ENCODE results near the gene ZCCHC17.

The ZCCHC17 gene

DNA sequence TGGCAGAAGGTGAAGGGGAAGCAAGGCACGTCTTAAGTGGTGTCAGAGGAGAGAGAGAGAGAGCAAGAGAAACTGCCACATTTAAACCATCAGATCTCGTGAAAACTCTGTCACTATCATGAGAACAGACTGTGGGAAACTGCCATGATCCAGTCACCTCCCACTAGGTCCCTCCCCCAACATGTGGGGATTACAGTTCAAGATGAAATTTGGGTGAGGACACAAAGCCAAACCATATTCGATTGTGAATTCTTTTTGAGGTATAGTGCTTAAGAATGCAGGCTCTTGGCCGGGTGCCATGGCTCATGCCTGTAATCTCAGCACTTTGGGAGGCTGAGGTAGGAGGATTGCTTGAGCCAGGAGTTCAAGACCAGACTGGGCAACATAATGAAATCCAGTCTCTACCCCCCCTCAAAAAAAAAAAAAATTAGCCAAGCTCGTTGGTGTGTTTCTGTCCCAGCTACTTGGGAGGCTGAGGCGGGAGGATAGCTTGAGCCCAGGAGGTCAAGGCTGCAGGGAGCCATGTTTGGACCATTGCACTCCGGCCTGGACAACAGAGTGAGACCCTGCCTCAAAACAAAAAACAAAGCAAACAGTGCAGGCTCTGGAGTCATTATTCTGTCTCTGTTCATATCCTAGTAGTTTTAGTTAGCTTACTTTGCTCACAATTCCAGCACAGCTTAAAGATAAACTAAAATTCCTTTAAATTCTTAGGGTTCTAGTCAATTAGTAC, 6.0 kb downstream of the ZCCHC17 start:
- no peak for FAIRE-seq
- DNase-seq (ENCODE audit: extremely low spot score, insufficient read length, low read depth), result no peak

DNA sequence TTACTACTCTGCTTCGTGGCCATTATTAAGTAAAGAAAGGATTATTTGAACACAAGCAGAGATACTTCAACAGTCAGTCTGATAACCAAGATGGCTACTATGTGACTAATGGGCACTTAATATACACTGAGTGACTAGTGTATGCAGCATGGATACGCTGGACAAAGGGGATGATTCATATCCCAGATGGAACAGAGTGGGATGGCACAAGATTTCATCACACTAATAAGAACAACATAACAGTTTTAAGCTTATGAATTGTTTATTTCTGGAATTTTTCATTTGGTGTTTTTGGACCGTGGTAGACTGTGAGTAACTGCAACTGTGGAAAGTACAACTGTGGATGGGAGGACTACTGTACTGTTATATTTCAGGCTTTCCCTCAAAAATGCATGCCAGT, 9.4 kb downstream of the ZCCHC17 start:
- FAIRE-seq, result no peak

DNA sequence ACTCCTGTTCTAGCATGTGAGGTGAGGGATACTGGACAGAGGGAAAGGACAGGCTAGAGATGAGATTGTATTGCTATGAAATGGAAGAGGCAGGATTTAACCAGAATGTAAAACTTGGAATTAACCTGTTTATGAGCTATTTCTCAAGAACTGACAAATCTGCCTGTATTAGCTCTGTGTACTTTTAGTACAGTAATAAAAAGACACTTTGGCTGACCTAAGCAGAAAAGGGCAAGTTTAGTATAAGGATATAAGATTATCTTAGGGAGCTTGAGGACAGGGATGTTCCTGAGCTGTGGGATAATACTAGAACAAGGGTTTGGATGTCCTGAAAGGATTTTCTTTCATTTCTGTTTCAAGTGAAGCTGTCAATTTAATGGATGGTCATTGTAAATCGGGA, 11.2 kb downstream of the ZCCHC17 start:
- no peak for DNase-seq (ENCODE audit: extremely low spot score, insufficient read length, low read depth)
- FAIRE-seq, result no peak

More for the DNA sequence above, 9.4 kb downstream of the ZCCHC17 start:
- DNase-seq (ENCODE audit: extremely low spot score, insufficient read length, low read depth), result no peak

DNA sequence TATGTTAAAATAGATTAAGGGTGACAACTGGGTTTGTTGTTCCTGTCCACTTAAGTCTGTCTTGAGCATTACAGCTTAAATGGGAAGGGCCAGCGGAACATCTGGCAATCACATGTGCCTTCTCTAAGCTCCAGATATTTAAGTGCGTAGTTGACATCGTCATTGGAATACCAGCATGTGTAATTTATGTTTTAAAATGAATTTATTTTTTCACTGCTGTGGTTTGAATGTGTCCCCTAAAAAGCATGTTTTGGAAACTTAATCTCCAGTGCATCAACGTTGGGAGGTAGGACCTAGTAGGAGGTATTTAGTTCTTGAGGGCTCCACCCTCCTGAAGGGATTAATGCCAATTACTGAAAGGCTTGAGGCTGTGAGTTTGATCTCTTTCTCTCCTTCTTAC, 13.4 kb downstream of the ZCCHC17 start:
- DNase-seq (ENCODE audit: extremely low spot score, insufficient read length, low read depth) (no peak), FAIRE-seq (no peak)

DNA sequence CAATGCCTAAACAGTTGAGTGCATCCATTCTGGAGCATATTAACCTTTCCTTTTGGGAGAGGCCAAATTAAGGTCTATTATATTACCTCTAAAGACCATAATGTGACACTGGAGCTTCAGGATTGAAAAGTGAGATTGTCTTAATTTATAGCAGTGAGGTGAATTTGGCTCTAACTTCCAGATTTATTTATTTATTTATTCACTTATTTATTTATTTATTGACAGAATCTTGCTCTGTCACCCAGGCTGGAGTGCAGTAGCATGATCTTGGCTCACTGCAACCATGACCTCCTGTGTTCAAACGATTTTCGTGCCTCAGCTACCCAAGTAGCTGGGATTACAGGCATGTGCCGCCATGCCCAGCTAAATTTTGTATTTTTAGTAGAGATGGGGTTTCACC, 19.1 kb downstream of the ZCCHC17 start:
- no peak for DNase-seq (ENCODE audit: extremely low spot score, insufficient read length, low read depth)
- FAIRE-seq, result no peak

DNA sequence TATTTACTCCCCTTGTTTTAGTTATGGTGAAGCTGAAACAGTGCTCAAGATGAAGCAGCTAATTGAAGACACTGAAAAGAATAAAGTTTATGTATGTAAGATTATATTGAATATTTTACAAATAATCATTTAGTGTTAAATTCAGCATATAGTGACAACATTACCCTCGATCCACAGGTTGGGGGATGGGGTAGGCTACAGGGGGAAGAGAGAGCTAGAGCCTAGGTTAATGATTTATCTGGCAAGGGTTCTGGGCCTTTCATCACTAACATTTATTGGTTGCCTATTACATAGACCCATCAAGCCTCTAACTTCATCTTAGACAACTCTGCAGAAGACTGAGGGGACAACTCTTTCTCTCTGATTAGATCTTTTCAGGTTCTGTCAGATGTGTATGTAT, 21.3 kb downstream of the ZCCHC17 start:
- no peak for FAIRE-seq
- no peak for DNase-seq (ENCODE audit: extremely low spot score, insufficient read length, low read depth)

DNA sequence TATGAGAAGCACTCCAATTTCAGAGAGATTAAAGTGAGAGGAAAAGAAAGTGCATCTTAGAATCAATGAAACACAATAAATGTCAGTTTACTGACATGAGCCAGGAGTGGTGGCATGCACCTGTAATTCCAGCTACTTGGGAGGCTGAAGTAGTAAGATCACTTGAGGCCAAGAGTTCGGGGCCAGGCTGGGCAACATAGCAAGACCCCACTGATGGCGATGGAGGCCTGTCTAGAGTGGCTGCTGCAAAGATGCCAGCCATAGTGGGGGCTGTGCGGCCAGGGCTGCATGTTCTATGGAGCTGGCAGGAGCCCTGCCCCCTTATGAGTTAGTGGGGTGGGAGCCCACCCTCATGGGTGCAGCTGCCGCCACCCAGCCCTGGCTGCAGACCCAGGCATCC, 27.3 kb downstream of the ZCCHC17 start:
- no peak for FAIRE-seq
- no peak for DNase-seq (ENCODE audit: extremely low spot score, insufficient read length, low read depth)

DNA sequence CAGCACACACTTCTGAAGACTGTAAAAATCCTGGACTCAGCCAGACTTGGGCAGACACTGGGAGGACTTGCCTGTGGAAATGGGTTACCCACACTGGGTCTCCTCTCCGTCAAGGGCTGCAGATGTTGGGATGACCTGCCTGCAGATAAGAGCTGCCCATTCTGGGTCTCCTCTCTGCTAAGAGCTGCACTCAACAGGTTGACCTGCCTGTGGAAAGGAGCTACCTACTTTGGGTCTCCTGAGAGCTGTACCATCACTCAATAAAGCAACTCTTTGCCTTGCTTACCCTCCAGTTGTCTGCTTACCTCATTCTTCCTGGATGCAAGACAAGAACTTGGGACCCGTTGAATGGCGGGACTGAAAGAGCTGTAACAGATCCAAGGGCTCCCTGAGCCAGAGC, 28.2 kb downstream of the ZCCHC17 start:
- FAIRE-seq (no peak), DNase-seq (ENCODE audit: extremely low spot score, insufficient read length, low read depth) (no peak)

DNA sequence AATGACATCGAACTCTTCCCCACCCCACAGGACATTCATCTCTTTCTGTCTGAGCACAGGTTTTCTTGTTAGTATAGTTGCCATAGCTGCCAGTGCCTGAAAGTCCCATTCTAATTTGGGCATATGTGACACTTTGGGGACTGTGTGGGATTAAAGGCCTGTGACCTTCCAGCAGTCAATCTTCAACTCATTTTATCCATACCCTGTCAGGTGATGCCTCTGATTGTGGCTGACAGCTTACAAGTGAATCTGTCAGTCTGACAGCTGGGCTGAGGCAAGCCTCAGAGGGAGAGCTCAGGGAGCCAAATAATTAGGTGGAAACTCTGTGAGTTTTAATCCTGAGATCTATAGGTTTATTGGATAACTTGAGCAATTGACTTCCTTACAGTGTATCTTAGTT, 29.6 kb downstream of the ZCCHC17 start:
- FAIRE-seq (no peak), DNase-seq (ENCODE audit: extremely low spot score, insufficient read length, low read depth) (no peak)

DNA sequence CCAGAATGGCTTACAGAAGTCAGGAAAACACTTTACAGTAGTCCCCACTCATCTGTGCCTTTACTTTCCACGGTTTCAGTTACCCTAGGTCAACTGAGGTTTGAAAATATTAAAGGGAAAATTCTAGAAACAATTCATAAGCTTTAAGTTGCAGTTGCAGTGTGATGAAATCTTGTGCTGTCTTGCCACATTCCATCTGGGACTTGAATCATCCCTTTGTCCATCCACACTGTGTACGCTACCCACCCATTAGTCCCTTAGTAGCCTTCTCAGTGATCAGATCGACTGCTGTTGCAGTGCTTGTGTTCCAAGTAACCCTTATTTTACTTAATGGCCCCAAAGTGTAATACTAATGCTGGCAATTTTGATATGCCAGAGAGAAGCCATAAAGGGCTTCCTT, 30.5 kb downstream of the ZCCHC17 start:
- DNase-seq (ENCODE audit: extremely low spot score, insufficient read length, low read depth) (no peak), FAIRE-seq (peak; percentile 46)

DNA sequence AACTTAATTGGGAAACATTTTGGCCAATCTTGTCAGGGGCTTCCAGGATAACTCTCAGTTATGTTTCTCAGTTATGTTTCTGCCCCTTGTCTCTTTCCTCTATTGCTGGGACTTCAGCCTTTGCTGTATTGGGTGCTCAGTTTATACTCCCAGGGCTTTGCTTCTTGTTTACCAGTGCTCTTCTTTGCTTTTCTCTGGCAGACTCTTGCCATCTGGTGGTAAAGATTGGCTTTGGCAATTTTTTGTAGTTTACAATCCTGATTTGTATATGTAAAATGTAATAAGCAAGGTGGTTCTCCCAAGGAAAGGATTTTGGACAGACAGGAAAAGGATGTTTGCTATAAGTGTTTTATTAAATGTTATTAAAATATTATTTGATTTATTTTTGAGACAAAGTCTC, 38.2 kb downstream of the ZCCHC17 start:
- FAIRE-seq (peak; percentile 67), DNase-seq (ENCODE audit: extremely low spot score, insufficient read length, low read depth) (no peak)

DNA sequence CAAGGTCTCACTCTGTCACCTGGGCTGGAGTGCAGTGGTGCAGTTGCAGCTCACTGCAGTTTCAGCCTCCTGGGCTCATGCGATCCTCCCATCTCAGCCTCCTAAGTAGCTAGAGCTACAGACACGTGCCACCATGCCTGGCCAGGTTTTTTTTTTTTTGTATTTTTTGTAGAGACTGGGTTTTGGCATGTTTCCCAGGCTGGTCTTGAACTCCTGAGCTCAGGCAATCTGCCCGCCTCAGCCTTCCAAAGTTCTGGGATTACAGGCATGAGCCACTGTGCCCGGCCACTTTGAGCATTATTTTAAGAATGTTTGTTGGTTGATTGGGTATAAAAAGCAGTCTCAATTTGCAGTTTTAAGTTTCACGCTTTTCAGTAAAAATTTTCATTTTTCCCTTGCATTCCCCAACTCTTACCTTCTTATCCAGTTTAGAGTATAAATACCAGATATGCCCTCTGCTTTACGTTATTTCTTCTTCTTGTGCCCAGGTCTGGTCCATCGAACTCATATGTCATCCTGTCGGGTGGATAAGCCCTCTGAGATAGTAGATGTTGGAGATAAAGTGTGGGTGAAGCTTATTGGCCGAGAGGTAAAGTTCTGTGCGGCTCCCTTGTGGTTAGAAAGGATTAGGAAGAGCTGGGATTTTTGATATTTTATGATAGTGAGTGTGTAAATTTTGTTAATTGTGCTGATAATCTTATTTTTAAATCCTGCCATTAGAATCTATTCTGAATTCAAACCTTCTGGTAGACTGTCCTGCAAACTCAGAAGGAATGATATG, 40.0 kb downstream of the ZCCHC17 start:
- FAIRE-seq (no peak), DNase-seq (ENCODE audit: extremely low spot score, insufficient read length, low read depth) (no peak)

DNA sequence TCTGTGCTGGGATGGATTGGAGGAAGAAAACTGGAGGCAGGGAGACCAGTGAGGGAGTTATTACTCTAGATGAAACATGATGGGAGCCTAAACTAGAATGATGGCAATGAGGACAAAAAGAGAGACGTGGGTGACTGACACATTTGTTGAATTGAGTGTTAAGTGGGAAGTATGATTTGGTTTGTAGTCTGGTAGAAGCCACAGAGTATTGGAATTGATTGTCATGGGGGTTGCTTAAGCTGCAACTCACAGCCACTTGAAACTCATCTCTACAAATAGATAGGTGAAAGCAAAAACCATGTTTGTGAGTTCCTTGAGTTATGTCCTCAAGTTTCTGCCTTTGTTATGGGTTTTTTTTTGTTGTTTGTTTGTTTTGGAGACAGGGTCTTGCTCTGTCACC, 47.7 kb downstream of the ZCCHC17 start:
- DNase-seq (ENCODE audit: extremely low spot score, insufficient read length, low read depth) (no peak), FAIRE-seq (no peak)

DNA sequence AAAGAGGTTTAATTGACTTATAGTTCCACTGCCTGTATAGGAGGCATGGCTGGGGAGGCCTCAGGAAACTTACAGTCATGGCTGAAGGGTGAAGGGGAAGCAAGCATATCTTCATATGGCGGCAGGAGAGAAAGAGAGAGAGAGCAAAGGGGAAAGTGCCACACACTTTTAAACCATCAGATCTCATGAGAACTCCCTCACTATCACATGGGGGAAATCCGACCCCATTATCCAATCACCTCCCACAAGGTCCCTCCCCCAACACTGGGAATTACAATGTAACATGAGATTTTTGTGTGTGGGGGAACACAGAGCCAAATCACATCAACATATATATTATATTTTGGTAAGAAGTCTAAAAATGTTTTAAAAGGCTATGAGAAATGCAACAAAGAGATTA, 48.8 kb downstream of the ZCCHC17 start:
- FAIRE-seq (no peak), DNase-seq (ENCODE audit: extremely low spot score, insufficient read length, low read depth) (no peak)

DNA sequence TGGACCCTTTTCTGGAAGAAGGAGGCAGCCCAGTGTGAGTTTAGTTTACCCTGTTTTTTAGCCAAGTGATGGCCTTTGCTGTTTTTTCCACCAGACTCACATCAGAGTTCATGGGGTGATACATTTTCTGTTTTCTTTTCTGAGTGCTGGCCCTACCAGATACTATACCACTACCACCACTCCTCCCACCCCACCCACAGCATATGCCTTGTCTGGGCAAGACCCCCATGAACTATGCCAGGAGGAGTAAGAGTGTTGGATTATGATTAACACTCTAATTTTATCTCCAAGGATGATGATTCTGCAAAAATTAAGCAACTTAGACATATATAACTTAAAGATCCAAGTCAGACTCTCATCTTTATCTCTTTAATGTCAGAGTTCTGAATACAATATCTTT, 50.0 kb downstream of the ZCCHC17 start:
- no peak for FAIRE-seq

DNA sequence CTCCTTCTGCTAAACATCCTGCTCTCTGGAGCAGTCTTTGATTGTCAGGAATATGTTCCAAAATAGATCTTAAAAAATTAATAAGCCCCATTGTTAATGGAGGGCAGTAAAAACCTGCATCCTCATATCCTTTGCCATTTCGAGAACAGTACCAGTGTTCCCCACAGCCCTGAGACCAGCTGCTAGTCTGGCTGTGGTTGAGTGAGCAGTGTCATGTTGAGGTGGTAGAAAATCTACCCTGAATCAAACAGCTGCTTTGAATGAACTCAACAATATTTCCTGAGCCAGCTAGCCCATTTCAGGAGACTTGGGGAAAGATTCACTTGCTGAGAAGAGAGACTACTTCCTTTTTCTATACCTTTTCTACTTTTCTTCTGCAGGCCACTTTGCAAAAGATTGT, 51.6 kb downstream of the ZCCHC17 start:
- no peak for DNase-seq (ENCODE audit: extremely low spot score, insufficient read length, low read depth)
- FAIRE-seq, result peak; percentile 68

More for the DNA sequence above, 50.0 kb downstream of the ZCCHC17 start:
- no peak for DNase-seq (ENCODE audit: extremely low spot score, insufficient read length, low read depth)

DNA sequence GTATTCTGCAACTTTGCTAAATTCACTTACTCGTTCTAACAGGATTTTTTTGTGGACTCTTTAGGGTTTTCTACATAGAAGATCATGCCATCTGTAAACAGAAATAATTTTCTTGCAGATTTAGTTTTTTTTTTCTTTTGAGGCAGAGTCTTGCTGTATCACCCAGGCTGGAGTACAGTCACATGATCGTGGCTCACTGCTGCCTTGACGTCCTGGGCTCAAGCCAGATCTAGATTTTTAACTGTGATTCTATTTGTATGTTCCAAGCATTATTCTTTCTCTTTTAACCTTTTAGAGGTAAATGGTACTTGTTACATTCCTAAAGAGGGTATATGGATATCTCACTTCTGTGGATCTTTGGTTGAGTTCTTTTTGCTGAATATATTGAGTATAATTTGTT, 57.5 kb downstream of the ZCCHC17 start:
- DNase-seq (ENCODE audit: extremely low spot score, insufficient read length, low read depth), result no peak
- FAIRE-seq, result no peak

DNA sequence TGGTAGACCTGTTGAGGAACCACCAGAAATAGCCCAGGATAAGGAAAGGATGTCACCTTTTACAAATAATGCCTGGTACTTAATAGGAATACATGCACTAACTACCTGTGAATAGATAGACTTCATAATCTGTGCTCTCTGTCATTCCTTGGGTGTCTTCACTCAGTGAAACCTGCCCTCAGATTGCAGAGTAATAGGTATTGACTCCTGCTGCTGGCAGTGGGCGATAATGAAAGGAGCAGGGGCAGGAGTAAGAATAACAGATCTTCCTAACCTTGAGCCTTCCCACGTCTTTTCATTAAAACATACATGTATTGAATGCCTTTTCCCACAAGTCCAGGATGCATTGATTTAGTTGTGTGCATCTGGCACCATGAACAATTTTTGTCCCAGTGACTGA, 59.6 kb downstream of the ZCCHC17 start:
- FAIRE-seq, result no peak
- no peak for DNase-seq (ENCODE audit: extremely low spot score, insufficient read length, low read depth)

DNA sequence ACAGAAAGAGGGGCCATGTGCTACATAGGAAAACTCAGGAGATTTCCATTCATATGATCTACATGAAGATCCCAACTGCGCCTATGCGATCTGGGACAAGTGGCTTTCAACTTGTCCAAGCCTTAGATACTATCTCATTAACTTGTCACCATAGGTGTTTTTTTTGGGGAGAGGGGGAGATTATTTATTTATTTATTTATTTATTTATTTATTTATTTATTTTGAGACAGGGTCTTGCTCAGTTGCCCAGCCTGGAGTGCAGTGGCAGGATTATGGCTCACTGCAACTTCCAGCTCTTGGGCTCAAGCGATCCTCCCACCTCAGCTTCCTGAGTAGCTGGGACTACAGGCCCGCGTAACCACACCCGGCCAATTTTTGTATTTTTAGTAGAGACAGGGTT, 64.8 kb downstream of the ZCCHC17 start:
- FAIRE-seq (no peak), DNase-seq (ENCODE audit: extremely low spot score, insufficient read length, low read depth) (no peak)

DNA sequence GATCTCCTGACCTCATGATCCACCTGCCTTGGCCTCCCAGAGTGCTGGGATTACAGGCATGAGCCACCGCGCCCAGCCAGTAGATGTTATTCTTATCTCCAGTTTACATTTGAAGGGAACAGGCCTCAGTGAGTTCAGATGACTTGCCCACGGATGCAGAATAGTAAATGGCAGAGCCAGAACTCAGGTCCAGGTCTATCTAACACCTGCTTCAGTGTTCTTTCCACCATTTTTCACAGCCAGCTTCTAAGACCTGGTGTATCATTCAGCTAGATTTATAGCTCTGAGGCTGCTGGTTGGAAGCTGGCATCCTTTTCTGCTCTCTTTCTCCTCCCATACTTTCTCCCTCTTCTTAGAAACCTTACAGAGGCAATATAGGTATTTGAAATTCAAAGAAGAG, 65.2 kb downstream of the ZCCHC17 start:
- FAIRE-seq (no peak), DNase-seq (ENCODE audit: extremely low spot score, insufficient read length, low read depth) (no peak)

DNA sequence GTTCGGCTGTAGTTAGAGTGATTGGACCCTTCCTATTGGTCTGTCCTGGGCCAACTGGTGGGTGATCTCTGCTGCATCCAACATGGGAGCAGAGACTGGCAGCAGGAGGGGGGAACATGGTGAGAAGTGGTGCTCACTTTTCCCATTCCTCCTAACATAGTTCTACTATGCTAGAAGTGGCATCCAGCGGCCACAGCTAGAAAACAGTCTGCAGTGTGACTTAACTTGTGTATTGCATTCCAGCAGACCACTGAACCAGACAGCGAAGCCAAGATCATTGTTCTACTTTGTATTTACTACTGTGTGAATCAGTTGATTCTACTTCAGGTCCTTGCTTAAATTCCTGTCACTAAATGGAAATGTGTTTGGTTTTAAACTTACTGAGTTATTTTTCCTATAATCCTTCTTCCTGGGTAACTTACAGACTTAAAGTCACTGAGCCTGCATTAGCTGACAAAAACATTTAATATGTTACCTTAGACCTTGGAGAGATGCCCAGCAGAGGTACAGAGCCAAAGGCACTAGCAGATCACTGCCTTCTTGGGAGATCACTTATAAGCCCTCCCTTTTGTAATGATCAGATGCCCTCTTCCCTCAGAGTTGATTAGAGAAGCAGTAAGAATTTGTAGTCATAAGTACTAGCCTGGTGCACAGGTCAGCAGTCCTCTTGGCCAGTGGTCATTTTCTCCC, 67.9 kb downstream of the ZCCHC17 start:
- FAIRE-seq (no peak), DNase-seq (ENCODE audit: extremely low spot score, insufficient read length, low read depth) (no peak)

Data from GM18507 (cell line).